DOHH2 (cell line): ENCODE measurements around the gene PCMT1.

ENCODE experiments used
- H3F3A ChIP-seq: fragments of 200-600 bp; sonication (generic), shearing (Covaris generic); 2 replicates; pipeline ENCODE4 v1.6.0; 2016; ENCODE audit warnings: antibody characterized with exemption, mild to moderate bottlenecking; ENCODE audit not compliant: control insufficient read depth, insufficient read depth
- H3K27ac ChIP-seq: fragments of 200-600 bp; sonication (generic); 2 replicates; pipeline ENCODE4 v1.5.1; 2014; ENCODE audit warnings: low read depth, mild to moderate bottlenecking, low read length, moderate library complexity
- H3K27me3 ChIP-seq: fragments of 200-600 bp; sonication (generic); 2 replicates; pipeline ENCODE4 v1.6.1; 2014; ENCODE audit warnings: mild to moderate bottlenecking, low read length, mixed read lengths; ENCODE audit not compliant: control insufficient read depth
- H3K36me3 ChIP-seq: fragments of 200-600 bp; sonication (generic); 2 replicates; pipeline ENCODE4 v1.6.1; 2014; ENCODE audit warnings: mild to moderate bottlenecking, low read length, moderate library complexity, mixed read lengths; ENCODE audit not compliant: control insufficient read depth
- H3K4me1 ChIP-seq: fragments of 200-600 bp; sonication (generic); 2 replicates; pipeline ENCODE4 v1.6.1; 2014; ENCODE audit warnings: mild to moderate bottlenecking, low read length, mixed read lengths; ENCODE audit not compliant: control insufficient read depth
- H3K4me2 ChIP-seq: fragments of 200-600 bp; sonication (generic); 2 replicates; pipeline ENCODE4 v1.6.0; 2014; ENCODE audit warnings: mild to moderate bottlenecking, low read length, moderate library complexity
- H3K4me3 ChIP-seq: fragments of 200-600 bp; sonication (generic); 2 replicates; pipeline ENCODE4 v1.5.1; 2014; ENCODE audit warnings: mild to moderate bottlenecking, low read length, mixed read lengths
- H3K79me2 ChIP-seq: fragments of 200-600 bp; sonication (generic); 2 replicates; pipeline ENCODE4 v1.6.1; 2014; ENCODE audit warnings: mild to moderate bottlenecking, low read length, mixed read lengths; ENCODE audit not compliant: control insufficient read depth
- H3K9me2 ChIP-seq: fragments of 200-600 bp; sonication (generic); replicated peaks from 2 replicates; pipeline ENCODE4 v1.6.1; 2014; ENCODE audit warnings: mild to moderate bottlenecking, low read length, mixed read lengths; ENCODE audit not compliant: control insufficient read depth
- H3K9me3 ChIP-seq: fragments of 200-600 bp; sonication (generic); 2 replicates; pipeline ENCODE4 v1.6.1; 2014; ENCODE audit warnings: antibody characterized with exemption, low read length, mixed read lengths; ENCODE audit not compliant: control insufficient read depth, insufficient read depth
- H4K20me1 ChIP-seq: fragments of 200-600 bp; sonication (generic); 2 replicates; pipeline ENCODE4 v1.6.0; 2014; ENCODE audit warnings: low read depth, mild to moderate bottlenecking, antibody characterized with exemption, low read length, moderate library complexity; ENCODE audit not compliant: control insufficient read depth, insufficient read depth
- CTCF ChIP-seq: fragments of 200-600 bp; sonication (generic); IDR thresholded peaks from one replicate; pipeline ENCODE4 v1.5.1; 2014; ENCODE audit warnings: antibody characterized with exemption, mild to moderate bottlenecking, low read depth, low read length; ENCODE audit not compliant: poor library complexity, severe bottlenecking
- EZH2phosphoT487 ChIP-seq: fragments of 200-600 bp; sonication (generic); IDR thresholded peaks from 2 replicates; pipeline ENCODE4 v1.6.1; 2017; ENCODE audit warnings: borderline replicate concordance, mild to moderate bottlenecking, antibody characterized with exemption, low read length, moderate library complexity, mixed read lengths

PCMT1 gene

GRCh38 chr6:149717588-149718458 is 31.7 kb upstream of the PCMT1 start, which contains the start of gene LATS1:
TSS of gene LATS1 (minus strand) at chr6:149718101. CDS start at chr6:149702126, 15,975 bp downstream.
- Histone ChIP-seq H3K79me2 (peaks cover 59% of the 10 kb centered on the region), H3K36me3 (peaks cover 24% of the 10 kb centered on the region), H3K27me3 (no peaks in the 10 kb centered on the region), H3K4me3 (peak within 1 kb of the TSS; percentile 90), H3K9me2 (no peaks in the 10 kb centered on the region), H3K27ac (peak within 1 kb of the TSS; percentile 59), H3F3A (0 out of 2 replicates have a peak, but pooled peaks cover 2% of the 10 kb centered on the region), H3K9me3 (no peaks in the 10 kb centered on the region), H3K4me1 (peaks cover 20% of the 10 kb centered on the region), H3K4me2 (peak within 1 kb of the TSS; percentile 99), H4K20me1 (no peaks in the 10 kb centered on the region)
- no peak for TF ChIP-seq EZH2phosphoT487
- TF ChIP-seq CTCF: no peak

- no peak overlapping the region for H3K4me3 ChIP-seq
Measured at GRCh38 chr6:149719531-149719930, 30.0 kb upstream of the PCMT1 start.

GRCh38 chr6:149723262-149723661 is 26.3 kb upstream of the PCMT1 start:
- peaks cover 5% of the 10 kb centered on the region for H3K79me2 ChIP-seq
- no peaks in the 10 kb centered on the region for H3K9me2 ChIP-seq
- H3K4me2 ChIP-seq: no peak overlapping the region
- peaks cover 14% of the 10 kb centered on the region; the same call in 1 of the 2 replicates for H3F3A ChIP-seq
- TF ChIP-seq EZH2phosphoT487 (no peak), CTCF (no peak)
- H3K36me3 ChIP-seq: peaks cover 40% of the 10 kb centered on the region
- no peak overlapping the region for H3K4me3 ChIP-seq
- no peaks in the 10 kb centered on the region for H3K9me3 ChIP-seq
- H3K27me3 ChIP-seq: no peaks in the 10 kb centered on the region
- H3K27ac ChIP-seq: no peak overlapping the region
- no peaks in the 10 kb centered on the region for H4K20me1 ChIP-seq
- H3K4me1 ChIP-seq: peaks cover 6% of the 10 kb centered on the region

More at GRCh38 chr6:149719531-149719930, 30.0 kb upstream of the PCMT1 start:
- 0 out of 2 replicates have a peak, but pooled peaks cover 2% of the 10 kb centered on the region for H3F3A ChIP-seq
- H4K20me1 ChIP-seq: no peaks in the 10 kb centered on the region
- peaks cover 42% of the 10 kb centered on the region for H3K79me2 ChIP-seq
- H3K9me3 ChIP-seq: no peaks in the 10 kb centered on the region
- H3K9me2 ChIP-seq: no peaks in the 10 kb centered on the region
- H3K27me3 ChIP-seq: no peaks in the 10 kb centered on the region
- peaks cover 28% of the 10 kb centered on the region for H3K36me3 ChIP-seq
- H3K4me2 ChIP-seq: no peak overlapping the region
- H3K4me1 ChIP-seq: peaks cover 20% of the 10 kb centered on the region
- H3K27ac ChIP-seq: no peak overlapping the region
- TF ChIP-seq EZH2phosphoT487 (no peak), CTCF (no peak)
